ENCODE data around the gene MAN2A1. TPM values are rescaled to one million over a fixed set of nuclear protein-coding genes. Genes with fewer than 3 reads are reported as not detected.

MAN2A1 gene
- total RNA-seq, 2 donors from 2014 or later, result 60.7 to 62.1 TPM

DNA sequence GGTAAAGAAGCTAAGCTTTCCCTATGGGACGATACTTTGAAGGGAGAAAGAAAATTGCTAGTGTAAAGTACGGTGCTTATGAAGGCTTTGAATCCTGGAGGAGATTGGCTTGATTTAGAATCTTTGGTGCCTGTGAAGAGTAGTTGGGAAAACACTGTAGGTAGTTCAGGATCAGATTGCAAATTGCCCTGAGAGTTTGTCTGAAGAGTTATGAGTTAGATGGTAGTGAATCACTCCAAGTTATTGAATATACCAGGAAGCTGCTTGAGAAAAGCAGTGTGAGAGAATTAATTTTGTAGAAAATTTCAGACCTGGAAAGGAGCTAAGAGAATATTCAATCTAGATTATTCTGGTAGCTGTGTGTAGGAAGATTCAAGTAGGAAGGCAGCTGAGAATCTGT, 11.5 kb downstream of the MAN2A1 start:
- no peaks in the 10 kb centered on the region for H3K27me3 Mint-ChIP-seq (ENCODE audit: insufficient read depth)
- Histone ChIP-seq H3K4me1 (ENCODE audit: control insufficient read depth, insufficient read depth, low read length) (no peaks in the 10 kb centered on the region), H3K9ac (ENCODE audit: extremely low read depth, low read length, poor library complexity, severe bottlenecking) (no peak overlapping the region), H3K27ac (ENCODE audit: low read depth, low read length) (no peak overlapping the region), H3K27me3 (ENCODE audit: control insufficient read depth, insufficient read depth, low read length, poor library complexity, severe bottlenecking) (no peaks in the 10 kb centered on the region), H3K36me3 (ENCODE audit: control insufficient read depth, insufficient read depth, low read length) (peaks cover 6% of the 10 kb centered on the region), H3K4me3 (ENCODE audit: low read length) (no peak overlapping the region), H3K9me3 (ENCODE audit: control insufficient read depth, low read length) (no peaks in the 10 kb centered on the region)
- DNase-seq, result no peak
- TF ChIP-seq, protein P1, sequence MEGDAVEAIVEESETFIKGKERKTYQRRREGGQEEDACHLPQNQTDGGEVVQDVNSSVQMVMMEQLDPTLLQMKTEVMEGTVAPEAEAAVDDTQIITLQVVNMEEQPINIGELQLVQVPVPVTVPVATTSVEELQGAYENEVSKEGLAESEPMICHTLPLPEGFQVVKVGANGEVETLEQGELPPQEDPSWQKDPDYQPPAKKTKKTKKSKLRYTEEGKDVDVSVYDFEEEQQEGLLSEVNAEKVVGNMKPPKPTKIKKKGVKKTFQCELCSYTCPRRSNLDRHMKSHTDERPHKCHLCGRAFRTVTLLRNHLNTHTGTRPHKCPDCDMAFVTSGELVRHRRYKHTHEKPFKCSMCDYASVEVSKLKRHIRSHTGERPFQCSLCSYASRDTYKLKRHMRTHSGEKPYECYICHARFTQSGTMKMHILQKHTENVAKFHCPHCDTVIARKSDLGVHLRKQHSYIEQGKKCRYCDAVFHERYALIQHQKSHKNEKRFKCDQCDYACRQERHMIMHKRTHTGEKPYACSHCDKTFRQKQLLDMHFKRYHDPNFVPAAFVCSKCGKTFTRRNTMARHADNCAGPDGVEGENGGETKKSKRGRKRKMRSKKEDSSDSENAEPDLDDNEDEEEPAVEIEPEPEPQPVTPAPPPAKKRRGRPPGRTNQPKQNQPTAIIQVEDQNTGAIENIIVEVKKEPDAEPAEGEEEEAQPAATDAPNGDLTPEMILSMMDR (conservative IDR thresholded peaks at IDR 0.05), result no peak
- peaks cover 33% of the 10 kb centered on the region for H3K4me1 Mint-ChIP-seq
- no peak overlapping the region for H3K27ac Mint-ChIP-seq
- WGBS, 2 experiments (ENCODE audit: insufficient coverage in 1 of 2, insufficient read length in 1 of 2), result 83 to 89% methylated on average over 1 to 2 of the region's 2 CpGs
- H3K36me3 Mint-ChIP-seq (ENCODE audit: low read depth), result peaks cover 5% of the 10 kb centered on the region
- no peaks in the 10 kb centered on the region for H3K9me3 Mint-ChIP-seq
- no peak overlapping the region for H3K4me3 Mint-ChIP-seq

DNA sequence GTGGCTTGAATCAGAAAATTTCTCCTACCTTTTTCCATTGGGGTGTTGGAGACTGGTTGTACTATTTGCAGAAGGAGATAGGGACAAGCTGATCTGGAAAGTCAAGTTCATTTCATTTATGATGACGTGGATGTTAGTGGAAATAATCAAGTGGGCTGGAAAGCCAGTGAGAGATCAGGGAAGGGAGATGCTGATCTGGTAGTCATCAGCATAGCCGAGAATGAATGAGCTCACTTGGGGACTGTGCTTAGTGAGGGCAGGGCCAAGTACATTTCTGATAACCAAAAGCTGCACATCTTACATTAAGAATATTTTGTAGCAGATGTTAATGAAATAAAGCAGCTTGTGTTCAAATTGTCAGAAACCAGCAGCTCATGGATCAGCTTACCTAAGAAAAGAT, 12.1 kb downstream of the MAN2A1 start:
- H3K27ac Mint-ChIP-seq, result no peak overlapping the region
- no peak for DNase-seq

DNA sequence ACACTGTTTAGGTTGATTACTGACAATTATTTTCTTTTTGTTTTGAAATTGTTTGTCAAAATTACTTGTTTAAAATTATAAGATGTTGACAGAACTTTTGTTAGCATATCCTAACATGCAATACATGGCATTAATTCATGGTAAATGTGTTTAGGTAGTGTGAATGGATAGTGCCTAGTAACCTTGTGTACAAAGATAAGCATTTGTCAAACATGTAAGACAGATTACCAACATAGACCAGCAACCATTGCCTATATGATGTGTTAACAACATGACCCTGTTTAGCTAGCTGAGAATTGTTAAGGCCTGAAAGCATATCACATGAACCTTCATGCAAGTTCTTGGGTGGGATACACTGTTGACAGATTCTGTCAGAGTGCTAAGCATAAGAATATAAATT, 13.4 kb downstream of the MAN2A1 start:
- Histone ChIP-seq H3K4me1 (ENCODE audit: control insufficient read depth, insufficient read depth, low read length) (no peaks in the 10 kb centered on the region), H3K27ac (ENCODE audit: low read depth, low read length) (no peak overlapping the region), H3K36me3 (ENCODE audit: control insufficient read depth, insufficient read depth, low read length) (peaks cover 6% of the 10 kb centered on the region), H3K9me3 (ENCODE audit: control insufficient read depth, low read length) (no peaks in the 10 kb centered on the region), H3K4me3 (ENCODE audit: low read length) (no peak overlapping the region), H3K27me3 (ENCODE audit: control insufficient read depth, insufficient read depth, low read length, poor library complexity, severe bottlenecking) (no peaks in the 10 kb centered on the region), H3K9ac (ENCODE audit: extremely low read depth, low read length, poor library complexity, severe bottlenecking) (no peak overlapping the region)
- no peaks in the 10 kb centered on the region for H3K27me3 Mint-ChIP-seq (ENCODE audit: insufficient read depth)
- no peak overlapping the region for H3K4me3 Mint-ChIP-seq
- TF ChIP-seq, protein P1 (conservative IDR thresholded peaks at IDR 0.05), result no peak
- H3K9me3 Mint-ChIP-seq, result no peaks in the 10 kb centered on the region
- DNase-seq, result no peak
- H3K36me3 Mint-ChIP-seq (ENCODE audit: low read depth), result peaks cover 5% of the 10 kb centered on the region
- H3K4me1 Mint-ChIP-seq, result peaks cover 24% of the 10 kb centered on the region
- no peak overlapping the region for H3K27ac Mint-ChIP-seq

More for the DNA sequence above, 12.1 kb downstream of the MAN2A1 start:
- Histone ChIP-seq H3K4me1 (ENCODE audit: control insufficient read depth, insufficient read depth, low read length) (no peaks in the 10 kb centered on the region), H3K9me3 (ENCODE audit: control insufficient read depth, low read length) (no peaks in the 10 kb centered on the region), H3K27ac (ENCODE audit: low read depth, low read length) (no peak overlapping the region), H3K27me3 (ENCODE audit: control insufficient read depth, insufficient read depth, low read length, poor library complexity, severe bottlenecking) (no peaks in the 10 kb centered on the region), H3K4me3 (ENCODE audit: low read length) (no peak overlapping the region), H3K9ac (ENCODE audit: extremely low read depth, low read length, poor library complexity, severe bottlenecking) (no peak overlapping the region), H3K36me3 (ENCODE audit: control insufficient read depth, insufficient read depth, low read length) (peaks cover 6% of the 10 kb centered on the region)
- TF ChIP-seq, protein P1 (conservative IDR thresholded peaks at IDR 0.05), result no peak
- 88% methylated on average over 1 to 2 of the region's 2 CpGs for WGBS, 2 experiments (ENCODE audit: insufficient coverage in 1 of 2, insufficient read length in 1 of 2)
- Mint-ChIP-seq H3K36me3 (ENCODE audit: low read depth) (peaks cover 5% of the 10 kb centered on the region), H3K4me3 (no peak overlapping the region), H3K4me1 (peaks cover 27% of the 10 kb centered on the region), H3K27me3 (ENCODE audit: insufficient read depth) (no peaks in the 10 kb centered on the region), H3K9me3 (no peaks in the 10 kb centered on the region)
